SK-N-MC (cell line): Measurements from ENCODE around the gene COL6A3.

Source experiments
- DNase-seq: peaks from one replicate; pipeline ENCODE4 v3.0.0-alpha.2; 2011; ENCODE audit warnings: low read depth, low spot score
- H3K27ac ChIP-seq: fragments of 200-600 bp; sonication (generic); 2 replicates; pipeline ENCODE4 v1.5.1; 2016; ENCODE audit warnings: mixed run types
- H3K36me3 ChIP-seq: fragments of 200-600 bp; sonication (generic); 2 replicates; pipeline ENCODE4 v1.6.1; 2017; ENCODE audit warnings: antibody characterized with exemption, low read length, mixed read lengths; ENCODE audit not compliant: insufficient read depth
- H3K4me3 ChIP-seq: fragments of 200-600 bp; sonication (generic); 2 replicates; pipeline ENCODE4 v1.5.1; 2016
- H3K9ac ChIP-seq: fragments of 200-600 bp; sonication (generic); 2 replicates; pipeline ENCODE4 v1.8.0; 2017; ENCODE audit warnings: mixed run types, mixed read lengths; ENCODE audit not compliant: insufficient read length
- H3K9me3 ChIP-seq: fragments of 200-600 bp; sonication (generic); 2 replicates; pipeline ENCODE4 v1.6.1; 2017; ENCODE audit warnings: low read depth, mild to moderate bottlenecking, antibody characterized with exemption, low read length, moderate library complexity, mixed read lengths
- EZH2 ChIP-seq: fragments of 200-600 bp; sonication (generic); IDR thresholded peaks from one replicate; pipeline ENCODE4 v1.6.1; 2017; ENCODE audit warnings: antibody characterized with exemption
- FOXP2 ChIP-seq: optimal IDR thresholded peaks from 2 replicates; pipeline ENCODE3; 2011; ENCODE audit warnings: mild to moderate bottlenecking, moderate library complexity; ENCODE audit not compliant: insufficient read depth; ENCODE audit errors: extremely low read length, control extremely low read depth
- POLR2AphosphoS5 ChIP-seq: IDR thresholded peaks from 2 replicates; pipeline ENCODE4 v1.6.1; 2012; ENCODE audit warnings: mild to moderate bottlenecking, low read depth, low read length, borderline replicate concordance

Gene COL6A3

GRCh38 chr2:237425320-237425719 is 11.4 kb upstream of the COL6A3 start:
- TF ChIP-seq FOXP2 (no peak), POLR2AphosphoS5 (no peak), EZH2 (no peak)
- DNase-seq = no peak
- H3K9ac ChIP-seq = no peak overlapping the region
- no peak overlapping the region for H3K4me3 ChIP-seq
- H3K9me3 ChIP-seq = no peaks in the 10 kb centered on the region
- no peaks in the 10 kb centered on the region for H3K36me3 ChIP-seq
- H3K27ac ChIP-seq = no peak overlapping the region

GRCh38 chr2:237424544-237424943 is 10.6 kb upstream of the COL6A3 start:
- TF ChIP-seq POLR2AphosphoS5 = no peak
- no peak for TF ChIP-seq FOXP2
- TF ChIP-seq EZH2 = no peak
- Histone ChIP-seq H3K36me3 (no peaks in the 10 kb centered on the region), H3K9ac (no peak overlapping the region), H3K4me3 (no peak overlapping the region), H3K27ac (no peak overlapping the region), H3K9me3 (no peaks in the 10 kb centered on the region)
- no peak for DNase-seq

GRCh38 chr2:237423891-237424290 is 9.9 kb upstream of the COL6A3 start:
- no peak overlapping the region for H3K4me3 ChIP-seq
- H3K9ac ChIP-seq = no peak overlapping the region
- no peaks in the 10 kb centered on the region for H3K36me3 ChIP-seq
- DNase-seq = no peak
- TF ChIP-seq FOXP2 = no peak
- no peak for TF ChIP-seq EZH2
- no peak for TF ChIP-seq POLR2AphosphoS5
- H3K9me3 ChIP-seq = no peaks in the 10 kb centered on the region
- H3K27ac ChIP-seq = no peak overlapping the region

- Histone ChIP-seq H3K9me3 (no peaks in the 10 kb centered on the region), H3K9ac (no peak overlapping the region), H3K27ac (no peak overlapping the region), H3K4me3 (no peak overlapping the region), H3K36me3 (no peaks in the 10 kb centered on the region)
- no peak for DNase-seq
- TF ChIP-seq EZH2 (no peak), FOXP2 (no peak), POLR2AphosphoS5 (no peak)
Observed at GRCh38 chr2:237422309-237422708, 8.3 kb upstream of the COL6A3 start.

GRCh38 chr2:237421542-237422116 is 7.7 kb upstream of the COL6A3 start:
- Histone ChIP-seq H3K9ac (no peak overlapping the region), H3K36me3 (no peaks in the 10 kb centered on the region), H3K4me3 (peak overlapping the region; percentile 47), H3K9me3 (no peaks in the 10 kb centered on the region), H3K27ac (no peak overlapping the region)
- DNase-seq = no peak
- TF ChIP-seq POLR2AphosphoS5 (no peak), FOXP2 (no peak), EZH2 (no peak)

- Histone ChIP-seq H3K9me3 (no peaks in the 10 kb centered on the region), H3K27ac (no peak overlapping the region), H3K36me3 (no peaks in the 10 kb centered on the region), H3K4me3 (no peak overlapping the region), H3K9ac (no peak overlapping the region)
- no peak for TF ChIP-seq FOXP2
- no peak for TF ChIP-seq EZH2
- no peak for TF ChIP-seq POLR2AphosphoS5
- DNase-seq = no peak
Observed at GRCh38 chr2:237418300-237418699, 4.3 kb upstream of the COL6A3 start.

- no peaks in the 10 kb centered on the region for H3K9me3 ChIP-seq
- no peak overlapping the region for H3K27ac ChIP-seq
- DNase-seq = no peak
- no peak overlapping the region for H3K9ac ChIP-seq
- H3K4me3 ChIP-seq = no peak overlapping the region
- H3K36me3 ChIP-seq = no peaks in the 10 kb centered on the region
- TF ChIP-seq FOXP2 (no peak), EZH2 (no peak), POLR2AphosphoS5 (no peak)
Observed at GRCh38 chr2:237412988-237413776, 782 bp downstream of the COL6A3 start.

GRCh38 chr2:237412646-237412987 is 1.3 kb downstream of the COL6A3 start:
- H3K9ac ChIP-seq = no peak overlapping the region
- H3K4me3 ChIP-seq = no peak overlapping the region
- no peaks in the 10 kb centered on the region for H3K36me3 ChIP-seq
- no peak for DNase-seq
- no peak overlapping the region for H3K27ac ChIP-seq
- no peaks in the 10 kb centered on the region for H3K9me3 ChIP-seq
- TF ChIP-seq EZH2 (no peak), FOXP2 (no peak), POLR2AphosphoS5 (no peak)
